HG02763 (cell line): ENCODE measurements around the gene NFATC3.
"Not testable (repeated sequence)": the region's sequence is repeated elsewhere in the genome, so short reads cannot be mapped to it uniquely, and the experiment has no call there.

Experiments
- ATAC-seq: cut with Tn5 transposase; IDR thresholded peaks from one replicate; pipeline ENCODE4 v1.9.1; 2021; ENCODE audit warnings: mild to moderate bottlenecking, moderate library complexity; ENCODE audit not compliant: unreplicated experiment

NFATC3 gene

DNA sequence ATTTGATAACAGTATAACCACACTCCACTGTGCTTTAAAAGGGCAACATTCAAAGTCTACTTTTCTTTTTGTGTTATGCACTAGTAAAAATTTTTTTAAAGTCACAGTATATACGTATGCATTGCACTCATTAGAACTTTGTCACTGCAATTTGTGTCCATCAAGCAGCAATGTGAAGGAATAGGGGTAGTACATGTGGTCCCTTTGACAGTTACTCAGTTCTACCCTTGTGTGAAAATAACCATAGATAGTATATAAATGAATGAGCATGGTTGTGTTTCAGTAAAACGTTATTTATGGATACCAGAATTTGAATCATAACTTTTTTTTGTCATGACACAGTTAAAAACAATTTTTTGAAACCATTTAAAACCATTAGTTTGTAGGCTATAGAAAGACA lies 30.7 kb downstream of the NFATC3 start:
- ATAC-seq, result no peak

DNA sequence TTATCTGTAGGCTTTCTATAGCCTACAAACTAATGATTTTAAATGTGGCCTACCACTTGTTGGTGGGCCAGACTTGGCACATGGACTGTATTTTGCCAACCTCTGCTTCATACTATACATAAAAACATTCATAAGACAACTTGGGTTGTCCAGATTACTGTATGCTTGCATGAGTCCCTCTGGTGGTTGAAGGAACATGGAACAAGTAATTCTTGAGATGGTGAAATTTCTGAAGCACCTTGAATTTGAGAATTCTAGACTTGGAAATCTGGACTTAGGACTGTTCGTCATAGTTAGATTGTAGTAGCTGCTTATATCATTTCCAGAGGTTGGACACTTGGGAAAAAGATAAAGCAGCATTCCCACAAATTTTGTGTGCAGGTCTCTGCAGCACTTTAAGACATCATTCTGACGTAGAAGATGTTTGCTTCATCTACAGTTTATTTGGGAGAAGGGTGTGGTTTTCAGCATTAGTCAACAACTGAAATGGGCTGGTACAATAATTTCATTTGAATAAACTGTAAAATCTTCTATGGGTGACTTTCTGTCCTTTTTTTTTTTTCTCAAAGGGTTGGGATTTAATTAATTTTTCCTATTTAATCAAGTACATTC lies 31.2 kb downstream of the NFATC3 start:
- ATAC-seq, result no peak

DNA sequence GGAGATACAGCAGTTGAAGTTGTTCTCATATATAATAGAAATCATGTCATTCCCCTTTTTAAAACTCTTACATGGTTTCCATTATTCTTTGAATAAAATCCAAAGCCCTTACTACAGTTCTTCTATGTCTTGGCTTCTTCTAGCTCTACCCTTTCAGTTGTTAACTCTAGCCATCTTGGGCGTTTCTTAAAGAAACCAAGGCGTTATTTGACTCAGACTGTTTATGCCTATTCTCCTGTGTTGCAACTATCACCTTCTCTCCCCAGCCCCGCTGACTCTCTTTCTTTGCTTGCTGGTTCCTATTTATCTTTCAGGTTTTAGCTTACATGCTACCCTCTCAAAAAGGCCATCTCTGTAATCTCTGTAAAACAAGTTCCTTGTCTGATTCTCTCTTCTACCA lies 32.7 kb downstream of the NFATC3 start:
- no peak for ATAC-seq

DNA sequence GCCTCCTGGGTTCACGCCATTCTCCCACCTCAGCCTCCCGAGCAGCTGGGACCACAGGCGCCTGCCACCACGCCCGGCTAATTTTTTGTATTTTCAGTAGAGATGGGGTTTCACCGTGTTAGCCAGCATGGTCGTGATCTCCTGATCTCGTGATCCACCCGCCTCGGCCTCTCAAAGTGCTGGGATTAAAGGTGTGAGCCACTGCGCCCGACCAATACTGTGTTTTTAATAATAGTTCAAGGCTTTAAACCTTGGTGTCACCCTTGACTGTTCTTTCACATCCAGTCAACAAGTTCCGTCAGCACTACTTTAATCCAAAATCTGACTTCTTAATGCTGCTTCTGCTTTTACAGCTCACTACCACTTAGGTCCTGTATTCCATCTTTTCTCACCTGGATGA lies 33.8 kb downstream of the NFATC3 start:
- ATAC-seq, result peak; percentile 42

DNA sequence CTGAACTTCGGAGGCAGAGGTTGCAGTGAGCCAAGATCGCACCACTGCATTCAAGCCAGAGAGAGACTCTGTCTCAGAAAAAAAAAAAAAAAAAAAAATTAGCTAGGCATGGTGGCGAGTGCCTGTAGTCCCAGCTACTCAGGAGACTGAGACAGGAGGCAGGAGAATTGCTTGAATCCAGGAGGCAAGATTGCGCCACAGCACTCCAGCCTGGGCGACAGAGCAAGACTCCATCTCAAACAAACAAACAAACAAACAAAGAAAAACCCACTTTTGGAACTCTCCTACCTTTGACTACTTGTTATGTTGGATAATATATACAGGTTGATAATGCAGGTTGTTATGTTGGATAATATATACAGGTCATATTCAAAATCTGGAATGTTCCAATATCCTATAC lies 35.3 kb downstream of the NFATC3 start:
- ATAC-seq, result not testable (repeated sequence)

DNA sequence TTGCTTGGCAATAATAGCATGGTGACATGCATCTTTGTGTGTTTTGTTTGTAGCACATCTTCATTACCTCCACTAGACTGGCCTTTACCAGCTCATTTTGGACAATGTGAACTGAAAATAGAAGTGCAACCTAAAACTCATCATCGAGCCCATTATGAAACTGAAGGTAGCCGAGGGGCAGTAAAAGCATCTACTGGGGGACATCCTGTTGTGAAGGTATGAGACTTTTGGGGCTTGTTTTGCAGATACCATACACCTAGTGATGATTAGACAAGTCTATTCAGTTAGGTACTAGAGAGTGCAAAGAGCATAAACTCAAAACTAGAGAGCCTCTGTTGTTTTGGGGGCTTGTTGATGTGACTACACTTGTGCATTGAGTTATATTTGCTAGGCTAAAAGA lies 41.2 kb downstream of the NFATC3 start:
- no peak for ATAC-seq

DNA sequence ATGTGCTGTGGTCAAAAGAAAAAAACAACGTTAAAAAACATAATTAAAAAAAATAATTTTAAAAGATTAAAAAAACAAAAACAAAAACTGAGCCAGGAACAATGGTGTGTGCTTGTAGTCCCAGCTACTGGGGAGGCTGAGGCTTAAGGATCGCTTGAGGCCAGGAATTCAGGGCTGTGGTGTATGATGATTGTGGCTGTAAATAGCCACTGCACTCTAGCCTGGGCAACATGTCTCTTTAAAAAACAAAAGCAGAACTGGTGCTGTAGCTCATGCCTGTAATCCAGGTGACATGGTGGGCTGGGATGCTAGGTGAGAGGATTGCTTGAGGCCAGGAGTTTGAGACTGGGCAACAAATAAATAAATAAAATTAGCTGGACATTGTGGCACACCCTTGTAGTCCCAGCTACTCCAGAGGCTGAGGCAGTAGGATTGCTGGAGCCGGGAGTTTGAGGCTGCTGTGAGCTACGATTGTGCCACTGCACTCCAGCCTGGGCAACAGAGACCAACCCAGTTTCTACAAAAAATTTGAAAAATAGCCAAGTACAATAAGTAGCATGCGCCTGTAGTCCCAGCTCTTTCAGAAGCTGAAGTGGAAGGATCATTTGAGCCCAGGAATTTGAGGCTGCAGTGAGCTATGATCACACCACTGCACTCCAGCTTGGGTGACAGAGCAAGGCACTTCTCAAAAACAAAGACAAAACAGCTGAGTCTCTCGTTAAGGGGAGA lies 43.6 kb downstream of the NFATC3 start:
- ATAC-seq, result no peak

DNA sequence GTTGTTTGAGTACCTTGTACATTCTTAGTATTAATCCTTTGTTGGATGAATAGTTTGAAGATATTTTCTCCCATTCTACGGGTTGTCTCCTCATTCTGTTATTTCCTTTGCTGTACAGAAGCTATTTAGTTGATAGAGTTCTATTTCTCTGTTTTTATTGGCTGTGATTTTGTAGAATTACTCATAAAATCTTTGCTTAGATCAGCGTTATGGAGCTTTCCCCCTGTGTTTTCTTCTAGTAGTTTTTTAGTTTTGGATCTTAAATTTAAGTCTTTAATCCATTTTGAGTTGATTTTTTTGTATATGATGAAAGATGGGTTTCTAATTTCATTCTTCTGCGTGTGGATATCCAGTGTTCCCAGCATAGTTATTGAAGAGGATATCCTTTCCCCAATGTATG lies 45.4 kb downstream of the NFATC3 start:
- no peak for ATAC-seq

DNA sequence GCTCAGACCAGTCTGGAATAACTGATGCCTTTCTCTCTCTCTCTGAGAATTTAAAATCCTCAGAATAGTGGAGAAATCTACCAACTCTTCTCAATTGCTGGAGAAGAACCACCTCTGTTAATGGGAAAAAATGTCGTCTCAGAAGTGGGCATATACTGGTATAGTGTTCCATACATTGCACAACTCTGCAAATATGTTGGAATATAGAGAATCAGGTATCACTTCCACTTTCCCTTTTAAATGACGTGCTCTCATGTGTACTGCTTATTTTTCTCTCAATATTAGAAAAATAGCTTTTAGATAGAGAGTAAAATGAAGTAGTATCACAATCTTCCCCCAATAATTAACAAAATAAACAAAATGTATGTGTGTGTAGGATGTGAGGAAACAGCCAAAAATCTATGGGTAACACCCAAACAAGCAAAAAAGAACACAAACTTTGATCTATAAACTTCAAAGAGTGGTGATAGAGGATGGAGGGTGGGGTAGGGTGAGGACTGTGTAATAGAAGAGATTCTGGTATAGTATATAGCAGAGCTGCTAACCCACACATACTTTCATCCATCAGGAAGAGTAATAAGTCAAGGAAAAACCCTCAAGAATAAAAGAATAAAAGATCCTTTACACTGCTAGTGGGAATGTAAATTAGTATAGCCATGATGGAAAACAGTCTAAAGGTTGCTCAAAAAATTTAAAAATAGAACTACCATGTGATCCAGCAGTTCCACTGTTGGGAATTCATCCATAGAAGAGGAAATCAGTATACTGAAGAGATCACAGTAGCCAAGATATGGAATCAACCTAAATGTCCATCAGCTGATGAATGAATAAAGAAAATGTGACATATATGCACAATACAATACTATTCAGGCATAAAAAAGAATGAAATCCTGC lies 46.9 kb downstream of the NFATC3 start:
- no peak for ATAC-seq

DNA sequence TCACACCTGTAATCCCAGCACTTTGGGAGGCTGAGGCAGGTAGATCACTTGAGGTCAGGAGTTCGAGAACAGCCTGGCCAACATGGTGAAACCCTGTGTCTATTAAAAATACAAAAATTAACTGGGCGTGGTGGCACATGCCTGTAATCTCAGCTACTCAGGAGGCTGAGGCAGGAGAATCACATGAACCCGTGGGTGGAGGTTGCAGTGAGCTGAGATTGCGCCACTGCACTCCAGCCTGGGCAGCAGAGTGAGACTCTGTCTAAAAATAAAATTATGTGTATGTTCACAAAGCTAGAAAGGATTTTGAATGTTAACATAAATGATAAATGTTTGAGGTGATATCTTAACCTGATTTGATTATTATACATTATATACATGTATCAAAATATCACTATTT lies 47.8 kb downstream of the NFATC3 start:
- not testable (repeated sequence) for ATAC-seq

DNA sequence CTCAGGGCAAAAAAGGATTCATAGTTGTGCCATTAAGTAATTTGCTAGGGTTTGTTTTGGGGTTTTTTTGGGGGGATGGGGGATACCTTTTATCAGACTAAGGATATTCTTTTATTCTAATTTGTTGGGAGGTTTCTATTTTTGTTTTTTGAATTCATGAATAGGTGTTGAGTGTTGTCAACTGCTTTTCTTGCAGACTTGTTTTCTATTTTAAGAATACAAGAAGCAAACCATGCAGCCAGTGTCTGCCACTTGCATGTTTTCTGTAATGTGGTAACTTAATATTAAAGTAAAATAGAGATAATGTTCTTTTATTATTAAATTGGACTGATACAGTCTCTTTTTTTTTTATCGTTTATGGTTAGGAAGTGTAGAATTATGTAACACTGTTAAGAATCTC lies 49.5 kb downstream of the NFATC3 start:
- no peak for ATAC-seq

DNA sequence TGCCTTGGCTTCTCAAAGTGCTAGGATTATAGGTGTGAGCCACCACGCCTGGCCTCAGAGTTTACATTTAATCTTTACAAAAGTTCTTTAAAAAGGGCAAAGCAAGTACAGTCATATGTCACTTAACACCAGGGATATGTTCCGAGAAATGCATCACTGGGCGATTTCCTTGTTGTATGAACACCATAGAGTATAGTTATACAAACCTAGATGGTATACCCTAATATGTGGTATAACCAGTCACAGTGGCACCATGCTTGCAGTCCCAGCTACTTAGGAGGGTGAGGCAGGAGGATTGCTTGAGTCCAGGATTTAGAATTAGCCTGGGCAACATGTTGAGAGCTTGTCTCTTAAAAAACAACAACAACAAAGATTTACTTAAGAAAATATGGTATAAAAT lies 51.3 kb downstream of the NFATC3 start:
- ATAC-seq, result no peak

DNA sequence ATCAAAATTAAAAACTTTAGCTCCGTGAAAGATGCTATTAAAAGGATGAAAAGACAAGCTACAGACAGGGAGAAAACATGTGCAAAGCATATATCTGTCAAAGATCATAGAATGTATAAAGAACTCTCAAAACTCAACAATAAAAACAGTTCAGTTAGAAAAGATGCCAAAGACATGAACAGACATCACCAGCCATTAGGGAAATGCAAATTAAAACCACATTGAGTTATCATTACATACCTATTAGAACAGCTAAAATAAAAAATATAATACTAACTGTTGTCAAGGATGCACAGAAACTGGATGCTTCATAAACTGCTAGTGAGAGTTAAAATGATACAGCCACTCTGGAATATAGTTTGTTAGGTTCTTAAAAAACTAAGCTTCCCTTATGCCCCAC lies 58.8 kb downstream of the NFATC3 start:
- ATAC-seq, result no peak

DNA sequence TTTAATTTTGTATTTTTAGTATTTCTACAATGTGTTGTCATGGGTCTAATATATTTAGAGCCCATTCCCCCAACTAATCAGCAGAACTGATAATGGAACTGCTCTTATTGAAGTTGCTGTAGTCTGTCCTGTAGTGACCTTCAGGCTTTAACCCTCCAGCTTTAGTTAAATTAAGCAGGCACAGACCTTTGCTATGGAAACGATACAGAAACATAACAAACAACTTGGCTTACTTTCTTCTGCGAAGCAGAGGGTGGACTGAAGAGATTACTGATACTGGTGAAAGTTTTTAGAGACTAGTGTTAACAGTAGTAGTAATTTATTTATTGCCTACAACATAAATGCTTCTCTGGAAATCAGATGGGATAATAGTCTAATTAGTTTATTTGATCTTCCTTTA lies 61.4 kb downstream of the NFATC3 start:
- ATAC-seq, result no peak

DNA sequence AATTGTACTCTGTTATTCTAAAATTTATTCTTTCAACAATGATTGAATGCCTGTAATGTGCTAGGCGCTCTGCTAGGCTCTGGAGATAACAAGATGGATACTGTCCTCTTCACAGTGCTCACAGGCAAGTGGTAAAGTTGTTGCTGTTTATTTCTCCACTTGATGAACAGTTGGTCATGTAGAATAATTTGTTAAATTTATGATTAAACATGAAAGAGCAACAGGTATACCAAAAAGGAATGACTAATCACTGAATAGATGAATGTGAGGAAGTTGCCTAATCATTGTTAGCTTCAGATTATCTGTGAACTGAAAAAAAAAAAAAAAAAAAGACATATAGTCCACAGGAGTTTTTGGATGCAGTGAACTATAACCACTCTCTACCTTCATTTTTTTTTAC lies 62.3 kb downstream of the NFATC3 start:
- ATAC-seq, result no peak

DNA sequence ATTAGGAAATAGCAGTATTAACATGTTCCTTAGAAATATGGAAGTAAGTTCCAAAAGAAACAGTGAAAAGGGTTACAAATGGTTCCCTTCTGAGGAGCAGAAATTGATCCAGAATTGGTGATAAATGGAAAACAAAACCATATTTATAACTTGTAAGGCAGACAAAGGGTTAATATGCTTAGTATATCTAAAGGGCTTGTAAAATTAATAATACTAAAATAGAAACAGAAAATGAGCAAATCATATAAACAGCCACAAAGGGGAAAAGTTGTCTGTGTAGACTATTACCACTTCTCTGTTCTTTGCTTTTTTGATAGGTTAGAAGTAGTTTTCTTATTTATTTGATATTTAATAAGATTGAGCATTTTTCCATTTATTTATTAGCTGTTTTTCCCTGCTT lies 64.4 kb downstream of the NFATC3 start:
- no peak for ATAC-seq

DNA sequence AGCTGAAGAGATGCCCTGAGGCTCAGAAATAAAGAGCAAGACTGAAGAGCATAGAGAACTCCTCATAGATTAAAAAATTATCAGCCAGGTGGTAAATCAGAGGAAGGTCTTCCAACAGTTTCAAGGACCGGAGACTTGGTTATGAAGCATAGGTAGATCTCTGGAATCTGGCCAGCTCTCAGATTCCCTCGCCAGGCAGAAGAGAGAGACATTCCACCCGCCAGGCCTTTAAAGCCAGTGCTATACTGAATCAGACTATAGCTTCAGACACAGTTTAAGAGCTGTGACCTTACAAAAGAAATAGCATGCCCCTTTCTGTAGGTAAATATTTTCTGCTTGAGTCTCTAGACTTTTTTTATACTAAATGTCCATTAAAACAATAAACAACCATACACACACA lies 70.3 kb downstream of the NFATC3 start:
- no peak for ATAC-seq

DNA sequence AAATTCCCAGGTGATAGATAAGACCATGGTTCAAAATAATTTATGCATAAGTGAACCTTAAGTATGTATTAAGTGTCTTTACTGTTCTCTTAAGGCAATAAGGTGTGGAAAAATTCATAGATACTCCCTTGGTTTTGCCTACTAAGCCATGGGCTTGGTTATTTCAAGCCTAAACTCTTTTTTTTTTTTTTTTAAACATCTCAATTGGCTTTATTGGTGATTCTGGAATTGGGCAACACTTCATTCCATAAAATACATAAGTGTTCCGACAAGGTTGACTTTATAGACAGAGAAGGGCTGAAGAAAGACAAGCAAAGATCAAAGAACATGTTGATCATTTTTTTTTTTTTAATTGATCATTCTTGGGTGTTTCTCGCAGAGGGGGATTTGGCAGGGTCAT lies 77.2 kb downstream of the NFATC3 start:
- ATAC-seq, result no peak

DNA sequence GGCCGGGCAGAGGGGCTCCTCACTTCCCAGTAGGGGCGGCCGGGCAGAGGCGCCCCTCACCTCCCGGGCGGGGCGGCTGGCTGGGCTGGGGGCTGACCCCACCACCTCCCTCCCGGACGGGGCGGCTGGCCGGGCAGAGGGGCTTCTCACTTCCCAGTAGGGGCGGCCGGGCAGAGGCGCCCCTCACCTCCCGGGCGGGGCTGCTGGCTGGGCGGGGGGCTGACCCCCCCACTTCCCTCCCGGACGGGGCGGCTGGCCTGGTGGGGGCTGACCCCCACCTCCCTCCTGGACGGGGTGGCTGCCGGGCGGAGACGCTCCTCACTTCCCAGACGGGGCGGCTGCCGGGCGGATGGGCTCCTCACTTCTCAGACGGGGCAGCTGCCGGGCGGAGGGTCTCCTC lies 78.1 kb downstream of the NFATC3 start:
- ATAC-seq, result not testable (repeated sequence)

DNA sequence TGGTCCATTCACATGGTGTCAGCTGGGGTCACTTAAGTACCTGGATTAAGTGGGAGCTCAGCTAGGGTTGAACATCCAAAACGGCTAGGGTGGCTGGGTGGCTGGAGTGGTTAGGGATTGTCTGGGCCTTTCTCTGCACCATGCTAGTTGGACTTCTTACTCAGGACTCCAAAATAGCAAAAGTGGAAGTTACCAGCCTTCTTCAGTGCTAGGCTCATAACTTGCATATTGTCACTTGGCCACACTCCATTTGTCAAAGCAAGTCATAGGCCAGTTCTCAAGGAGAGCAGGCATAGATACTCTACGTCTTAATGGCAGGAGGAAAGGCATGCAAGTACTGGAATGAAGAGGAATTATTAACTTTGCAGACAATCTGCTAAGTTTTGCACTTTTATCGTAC lies 81.1 kb downstream of the NFATC3 start:
- ATAC-seq, result no peak

DNA sequence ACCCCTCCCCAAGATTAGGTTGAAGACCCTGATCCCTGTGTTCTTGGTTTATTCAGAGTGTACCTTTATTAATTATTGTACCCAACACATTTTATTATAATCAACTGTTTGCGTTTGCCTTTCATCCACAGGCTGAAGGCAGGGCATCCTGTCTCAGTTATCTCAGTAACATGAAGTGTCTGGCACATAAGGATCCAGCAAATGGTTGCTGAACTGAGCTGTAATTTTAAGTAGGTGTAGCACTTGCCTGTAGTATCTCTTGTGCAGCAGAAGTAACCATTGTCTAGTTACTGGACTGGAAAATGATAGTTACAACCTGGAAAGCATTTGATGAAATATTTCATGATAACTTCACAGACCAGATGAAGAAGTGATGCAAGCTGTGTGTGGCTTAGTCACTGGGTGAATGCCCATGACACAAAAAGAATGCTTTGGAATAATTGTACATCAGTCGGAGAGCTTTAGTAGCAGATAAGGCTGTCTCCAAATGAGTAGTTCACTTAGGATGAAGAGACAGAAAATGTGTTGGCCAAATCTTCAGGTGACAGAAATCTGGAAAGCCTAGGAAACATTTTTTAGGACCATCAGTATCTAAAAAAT lies 94.1 kb downstream of the NFATC3 start:
- ATAC-seq, result no peak

DNA sequence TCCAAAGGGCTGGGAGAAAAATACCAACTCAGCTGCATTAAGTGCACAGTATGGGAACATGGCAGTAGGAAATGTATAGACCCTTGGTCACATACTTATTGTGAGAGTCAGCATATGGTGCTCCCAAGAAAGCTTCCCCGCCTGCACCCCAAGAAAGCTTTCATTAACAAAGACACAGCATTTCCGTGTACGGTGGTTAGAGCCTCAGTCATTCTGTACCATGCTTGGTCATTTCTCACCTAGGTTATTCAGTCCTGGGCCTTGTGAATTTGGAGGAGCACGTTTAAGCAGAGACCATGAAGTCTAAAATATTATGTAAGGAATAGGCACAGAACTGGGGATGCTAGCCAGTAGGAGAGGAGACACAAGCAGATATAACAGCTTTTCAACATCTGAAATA lies 94.7 kb downstream of the NFATC3 start:
- ATAC-seq, result no peak
